GM18907 (cell line): ENCODE measurements around the gene KLHL6.
"Not testable (repeated sequence)": the region's sequence is repeated elsewhere in the genome, so short reads cannot be mapped to it uniquely, and the experiment has no call there.

ENCODE experiments used
- ATAC-seq: cut with Tn5 transposase; IDR thresholded peaks from one replicate; pipeline ENCODE4 v1.9.1; 2021; ENCODE audit warnings: mild to moderate bottlenecking, moderate library complexity; ENCODE audit not compliant: unreplicated experiment

KLHL6 gene

DNA sequence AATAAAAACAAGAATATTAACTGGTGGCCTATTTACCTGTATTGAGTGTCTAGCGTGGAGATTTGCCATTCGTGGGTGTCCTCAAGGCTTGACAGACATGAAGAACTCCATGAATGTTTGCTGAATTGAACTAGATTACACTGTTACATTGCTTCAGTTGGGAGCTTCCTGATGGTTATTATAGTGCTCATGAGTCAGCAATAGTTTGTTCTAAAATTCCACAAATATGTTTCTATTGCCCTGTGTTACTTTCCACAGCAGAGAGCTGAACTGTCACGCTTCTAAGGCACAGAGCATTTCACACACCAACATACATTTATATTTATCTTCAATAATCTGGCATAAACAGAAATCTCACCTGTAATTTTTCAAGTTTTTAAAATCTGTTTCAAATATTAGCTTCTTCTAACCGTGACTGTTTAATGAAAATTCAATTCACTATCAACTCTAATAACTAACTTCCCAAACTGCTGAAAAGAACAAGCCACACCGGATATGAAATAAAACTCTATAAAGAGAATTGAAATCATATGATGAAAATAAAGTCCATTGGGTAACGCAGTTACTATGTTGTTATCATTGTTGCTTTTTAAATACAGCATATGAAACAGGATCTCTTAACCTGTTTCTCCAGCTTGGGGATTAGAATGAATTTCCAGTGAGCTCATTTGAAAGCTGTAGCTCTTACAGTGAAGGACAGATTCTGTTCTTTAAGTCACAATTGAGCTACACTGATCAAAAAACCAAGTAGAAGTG lies 65.9 kb downstream of the KLHL6 start:
- ATAC-seq, result no peak

DNA sequence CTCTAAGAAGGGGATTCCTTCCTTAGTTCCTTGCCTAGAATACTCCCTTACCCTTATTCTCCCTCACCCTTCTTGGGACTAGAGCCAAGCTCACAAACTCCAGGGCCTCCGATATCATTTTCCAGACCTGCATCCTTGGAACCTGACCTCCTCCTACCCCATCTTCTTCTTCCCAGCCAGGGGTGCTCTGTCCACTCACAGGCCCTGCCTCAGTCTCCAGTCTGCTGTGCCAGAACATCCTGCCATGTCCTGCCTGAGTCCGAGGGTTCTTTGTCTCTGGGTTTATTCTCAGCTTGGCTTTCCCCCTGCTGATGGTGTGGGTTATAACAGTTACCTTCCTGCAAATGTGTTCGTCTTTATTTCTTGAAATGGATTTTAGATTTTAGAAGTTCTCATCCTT lies 67.2 kb downstream of the KLHL6 start:
- no peak for ATAC-seq

DNA sequence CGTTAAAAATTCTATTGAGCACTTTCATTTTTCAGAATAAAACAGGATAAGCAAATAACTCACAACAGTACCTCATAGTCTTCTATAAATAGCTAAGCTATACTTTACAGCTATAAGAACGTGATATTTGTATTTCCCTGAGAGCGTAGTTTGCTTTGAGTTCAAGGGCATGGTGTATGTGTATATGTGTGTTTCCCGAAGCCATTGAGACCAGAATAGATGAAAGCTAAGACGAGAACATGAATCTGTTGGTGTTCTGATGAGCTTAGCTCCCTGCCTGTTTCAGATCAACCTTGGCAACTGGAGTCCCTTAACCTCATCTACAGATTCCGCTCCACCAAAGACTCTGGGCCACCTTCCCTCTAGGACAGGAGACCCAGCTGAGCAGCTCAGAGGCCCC lies 67.6 kb downstream of the KLHL6 start:
- no peak for ATAC-seq

DNA sequence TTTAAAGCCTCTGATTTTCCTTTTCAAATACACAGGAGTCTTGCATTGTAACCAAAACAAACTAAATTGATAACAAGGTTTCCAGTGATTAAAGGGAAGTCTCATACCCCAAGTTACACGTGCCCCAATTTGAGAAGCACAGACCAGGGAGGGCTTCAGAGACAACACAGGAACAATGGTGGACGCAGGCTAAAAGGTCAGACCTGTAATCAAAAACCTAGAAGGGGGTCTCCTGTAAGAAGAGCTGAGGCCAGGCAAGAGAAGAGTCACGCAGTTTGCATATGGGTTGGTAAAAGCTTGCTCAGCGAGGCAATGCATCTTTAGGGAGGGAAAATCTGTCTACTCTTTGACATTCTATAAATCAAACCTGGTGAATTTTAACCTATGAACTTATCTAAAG lies 68.5 kb downstream of the KLHL6 start:
- no peak for ATAC-seq

DNA sequence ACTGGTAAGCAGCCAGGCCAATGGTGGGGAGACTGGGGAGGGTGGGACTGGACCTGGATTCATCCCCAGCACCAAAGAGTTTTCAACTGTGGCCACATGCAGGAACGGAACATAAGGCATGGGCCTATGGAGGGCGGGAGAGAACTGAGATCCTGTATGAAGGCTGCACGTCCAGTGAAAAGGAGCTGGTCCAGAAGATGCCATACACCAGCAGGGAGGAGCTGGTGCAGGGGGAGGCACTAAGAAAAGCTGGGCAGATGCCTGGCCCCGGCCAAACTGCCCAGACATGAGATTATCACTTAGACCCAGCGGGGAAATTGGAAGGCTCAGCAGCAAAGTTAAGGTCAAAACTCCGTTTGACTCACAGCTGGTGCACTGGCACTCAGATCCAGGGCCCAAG lies 69.0 kb downstream of the KLHL6 start:
- no peak for ATAC-seq

DNA sequence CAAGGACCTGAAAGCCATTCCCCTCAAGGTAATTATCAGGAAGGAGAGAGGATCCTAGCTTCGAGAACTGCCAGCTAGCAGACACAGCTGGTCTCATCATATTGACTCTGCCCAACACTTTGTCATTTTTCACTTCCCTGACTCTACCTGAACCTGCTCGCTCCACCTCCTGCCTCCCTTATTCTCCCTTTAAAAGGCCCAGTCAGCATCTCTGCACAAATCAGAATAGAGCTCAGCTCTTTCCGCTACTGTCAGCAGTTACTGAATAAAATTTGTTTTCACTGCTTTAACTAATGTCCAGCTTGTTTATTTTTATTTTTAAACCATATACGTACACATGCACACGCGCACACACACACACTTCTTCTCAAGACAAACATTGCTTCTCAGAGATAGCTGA lies 69.9 kb downstream of the KLHL6 start:
- ATAC-seq, result no peak

DNA sequence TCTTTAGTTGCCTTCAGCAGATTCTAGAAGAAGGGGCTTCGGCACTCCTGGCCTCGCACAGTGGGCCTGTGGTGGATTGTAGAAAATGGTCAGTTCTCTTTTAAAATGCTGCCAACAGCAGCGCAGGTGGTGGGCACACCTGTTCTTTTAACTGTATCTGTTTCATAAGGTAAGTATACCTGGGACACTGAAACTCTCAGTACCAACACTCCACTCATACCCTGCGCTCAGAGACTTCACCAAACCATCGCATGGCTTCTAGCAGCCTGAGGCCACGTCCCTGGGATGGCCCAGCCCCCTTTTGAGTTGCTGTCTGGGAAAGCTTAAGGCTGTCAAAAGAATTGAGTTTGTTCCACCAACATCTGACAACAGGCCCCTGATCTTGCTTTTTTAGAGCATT lies 70.4 kb downstream of the KLHL6 start:
- ATAC-seq, result no peak

DNA sequence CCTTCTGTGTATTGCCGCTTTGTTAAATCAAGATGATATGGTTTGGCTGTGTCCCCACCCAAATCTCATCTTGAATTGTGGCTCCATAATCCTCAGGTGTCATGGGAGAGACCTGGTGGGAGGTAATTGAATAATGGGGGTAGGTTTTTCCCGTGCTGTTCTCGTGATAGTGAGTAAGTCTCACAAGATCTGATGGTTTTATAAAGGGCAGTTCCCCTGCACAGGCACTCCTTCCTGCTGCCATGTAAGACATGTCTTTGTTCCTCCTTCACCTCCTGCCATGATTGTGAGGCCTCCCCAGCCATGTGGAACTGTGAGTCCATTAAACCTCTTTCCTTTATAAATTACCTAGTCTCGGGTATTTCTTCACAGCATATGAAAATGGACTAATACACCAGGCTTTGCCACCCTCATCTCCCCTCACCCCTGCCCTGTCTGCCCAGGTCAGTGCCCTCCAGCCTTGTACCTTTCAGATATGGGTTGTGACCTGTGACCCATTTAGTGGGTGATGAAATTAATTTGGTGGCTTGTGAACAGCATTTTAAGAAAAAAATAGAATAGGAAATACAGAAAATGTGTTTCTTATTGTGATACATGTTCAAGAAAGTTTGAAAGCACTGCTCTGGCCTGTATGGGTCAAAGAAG lies 71.0 kb downstream of the KLHL6 start:
- ATAC-seq, result no peak

DNA sequence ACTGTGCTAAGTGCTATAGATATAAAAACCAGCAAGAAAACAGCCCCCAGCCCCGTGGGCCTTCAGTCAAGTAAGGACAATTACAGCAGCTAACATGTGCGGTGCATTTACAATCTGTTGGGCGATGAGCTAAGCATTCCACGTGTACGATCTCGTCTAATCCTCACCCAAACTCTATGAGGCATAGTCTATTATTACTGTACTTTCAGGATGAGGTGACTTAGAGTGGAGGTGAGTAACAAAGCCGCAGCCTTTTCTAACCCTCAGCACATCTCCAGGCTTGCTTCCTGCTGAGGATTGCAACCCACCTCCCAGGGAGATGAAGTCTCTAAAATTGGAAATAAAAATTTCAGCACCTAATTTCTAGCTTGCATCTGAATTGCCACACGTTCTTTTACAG lies 73.9 kb downstream of the KLHL6 start:
- no peak for ATAC-seq

DNA sequence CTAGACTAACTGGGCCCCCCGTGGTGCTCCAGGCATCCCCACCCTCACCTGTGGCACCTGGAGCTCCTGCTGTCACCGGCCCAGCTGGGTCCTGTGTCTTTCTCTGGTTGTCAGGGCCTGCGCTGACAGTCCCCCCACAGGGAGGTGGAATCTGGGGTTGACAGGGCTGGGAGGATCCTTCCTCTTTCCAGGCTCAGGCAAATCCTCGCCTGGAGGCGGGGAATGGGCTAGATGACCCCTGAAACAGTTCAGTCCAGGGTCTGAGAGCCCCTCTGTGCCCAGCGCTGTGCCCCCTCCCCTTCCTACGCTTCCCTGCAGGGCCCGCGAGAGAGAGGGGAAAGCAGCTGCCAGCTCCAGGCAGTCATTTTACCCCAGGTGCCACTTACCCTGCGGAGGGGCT lies 77.0 kb downstream of the KLHL6 start:
- ATAC-seq, result no peak

DNA sequence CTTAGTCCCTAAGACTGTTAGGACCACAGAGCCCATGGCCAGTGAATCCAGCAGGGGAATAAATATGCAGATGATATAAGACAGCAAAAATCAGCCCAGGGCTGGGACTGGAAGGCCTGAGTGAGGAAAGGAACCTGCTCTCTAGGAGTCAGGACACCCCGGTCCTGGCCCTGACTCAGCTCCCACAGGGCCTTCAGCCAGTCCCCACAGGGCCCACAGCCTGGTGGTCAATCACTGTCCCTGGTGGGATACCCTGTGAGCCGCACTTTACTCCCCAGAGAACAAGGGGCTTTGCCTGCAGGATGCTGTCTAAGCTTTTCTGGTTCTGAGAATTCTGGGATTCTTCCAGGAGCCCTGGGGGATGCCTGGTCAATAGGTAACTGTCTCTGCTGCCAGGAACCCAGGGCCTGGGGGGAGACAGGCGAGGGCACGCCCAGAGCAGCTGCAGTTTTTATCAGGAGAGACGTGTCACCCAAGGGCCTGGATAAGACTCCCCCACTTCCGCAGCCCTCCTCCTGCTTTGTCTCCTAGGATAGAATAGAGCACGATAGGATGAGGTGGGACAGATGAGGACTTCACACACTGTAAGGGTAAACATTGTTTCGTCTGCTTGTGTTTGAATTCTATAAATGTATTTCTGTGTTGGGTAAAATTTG lies 77.6 kb downstream of the KLHL6 start:
- no peak for ATAC-seq

DNA sequence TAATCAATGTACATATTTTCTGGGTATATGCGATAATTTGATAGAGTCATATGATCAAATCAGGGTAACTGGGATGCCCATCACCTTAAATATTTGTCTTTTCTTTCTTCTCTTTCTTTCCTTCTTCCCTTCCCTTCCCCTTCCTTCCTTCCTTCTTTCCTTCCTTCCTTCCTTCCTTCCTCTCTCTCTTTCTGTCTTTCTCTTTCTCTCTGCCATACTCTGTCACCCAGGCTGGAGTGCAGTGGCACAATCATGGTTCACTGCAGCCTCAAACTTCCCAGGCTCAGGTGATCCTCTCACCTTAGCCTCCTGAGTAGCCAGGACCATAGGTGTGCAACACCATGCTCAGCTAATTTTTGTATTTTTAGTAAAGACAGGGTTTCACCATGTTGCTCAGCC lies 79.7 kb downstream of the KLHL6 start:
- ATAC-seq, result not testable (repeated sequence)

DNA sequence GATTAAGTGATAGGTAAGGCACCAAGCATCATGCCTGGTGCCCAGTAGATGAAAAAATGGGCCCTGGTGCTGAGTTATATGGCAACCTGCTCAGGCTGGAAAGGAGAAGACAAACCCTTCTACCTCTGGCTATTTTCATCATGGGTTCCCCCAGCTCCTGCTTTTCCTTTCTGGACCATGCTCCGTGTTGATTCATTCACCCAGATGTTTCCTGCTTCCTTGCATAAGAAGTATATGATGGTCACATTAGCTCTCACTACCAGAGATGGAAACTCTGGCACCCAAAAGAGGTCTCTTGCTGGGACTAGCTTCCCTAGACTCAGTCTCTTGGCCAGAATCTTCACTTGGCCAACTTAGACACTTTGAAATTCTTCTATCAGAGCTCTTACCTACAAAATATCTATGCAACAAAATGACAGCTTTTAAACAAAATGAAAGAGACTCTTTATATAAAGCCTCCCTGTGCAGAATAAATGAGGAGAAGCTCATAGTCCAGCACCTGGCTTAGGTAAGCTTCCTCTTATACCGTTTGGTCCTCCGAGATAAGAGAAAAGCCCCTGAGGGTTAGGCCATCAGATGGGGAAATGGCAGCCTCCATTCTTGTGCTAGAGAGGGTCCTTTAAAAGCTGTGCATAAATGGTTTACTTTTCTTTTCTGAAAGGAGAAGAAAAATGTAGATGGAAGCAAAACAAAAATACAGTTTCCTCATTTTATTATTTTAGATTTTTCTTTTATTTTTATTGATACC lies 80.3 kb downstream of the KLHL6 start:
- ATAC-seq, result no peak

DNA sequence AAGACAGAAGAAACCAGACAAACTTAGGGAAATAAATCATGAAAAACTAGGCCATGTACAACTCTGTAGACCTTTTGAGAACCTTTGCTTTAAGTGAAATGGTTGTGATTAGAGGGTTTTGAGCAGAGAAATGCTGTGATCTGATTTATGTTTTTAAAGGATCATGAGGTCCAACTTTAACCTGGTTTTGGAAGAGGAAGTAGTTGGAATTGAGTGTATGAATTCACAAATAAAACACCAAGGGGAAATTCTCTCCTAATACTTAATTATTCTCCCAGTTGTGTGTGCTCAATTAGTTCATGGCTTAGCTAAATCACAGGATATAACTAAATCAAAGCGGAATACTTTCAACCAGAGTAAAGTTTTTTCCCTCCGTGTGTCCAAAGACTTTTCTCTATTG lies 81.5 kb downstream of the KLHL6 start:
- no peak for ATAC-seq

DNA sequence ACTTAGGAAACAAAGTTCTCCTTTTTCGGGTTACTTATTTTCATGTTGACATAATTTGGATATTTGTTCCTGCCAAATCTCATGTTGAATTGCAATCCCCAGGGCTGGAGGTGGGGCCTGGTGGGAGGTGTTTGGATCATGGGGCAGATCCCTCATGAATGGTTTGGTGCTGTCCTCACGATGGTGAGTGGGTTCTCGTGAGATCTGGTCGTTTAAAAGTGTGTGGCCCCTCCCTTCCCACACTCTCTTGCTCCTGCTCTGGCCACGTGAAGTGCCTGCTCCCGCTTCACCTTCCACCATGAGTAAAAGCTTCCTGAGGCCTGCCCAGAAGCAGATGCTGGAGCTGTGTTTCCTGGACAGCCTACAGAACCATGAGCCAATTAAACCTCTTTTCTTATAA lies 83.4 kb downstream of the KLHL6 start:
- ATAC-seq, result no peak

DNA sequence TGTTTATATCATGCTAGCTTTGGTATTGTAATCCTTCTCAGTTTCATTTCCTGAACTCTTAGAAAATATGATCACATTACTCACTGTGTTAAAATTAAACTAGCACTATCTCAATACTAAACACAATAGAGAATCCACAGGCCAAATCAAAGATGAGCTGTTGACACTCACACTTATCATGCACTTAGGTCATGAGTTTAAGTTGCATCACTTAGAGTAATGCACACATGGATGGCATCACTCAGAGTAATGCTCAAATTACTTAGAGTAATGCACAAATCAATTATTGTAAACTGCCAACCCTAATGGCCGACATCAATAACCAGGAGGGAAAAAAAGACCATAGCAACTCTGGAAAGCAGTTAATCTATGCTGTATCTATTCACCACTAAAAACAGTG lies 87.1 kb downstream of the KLHL6 start:
- no peak for ATAC-seq

DNA sequence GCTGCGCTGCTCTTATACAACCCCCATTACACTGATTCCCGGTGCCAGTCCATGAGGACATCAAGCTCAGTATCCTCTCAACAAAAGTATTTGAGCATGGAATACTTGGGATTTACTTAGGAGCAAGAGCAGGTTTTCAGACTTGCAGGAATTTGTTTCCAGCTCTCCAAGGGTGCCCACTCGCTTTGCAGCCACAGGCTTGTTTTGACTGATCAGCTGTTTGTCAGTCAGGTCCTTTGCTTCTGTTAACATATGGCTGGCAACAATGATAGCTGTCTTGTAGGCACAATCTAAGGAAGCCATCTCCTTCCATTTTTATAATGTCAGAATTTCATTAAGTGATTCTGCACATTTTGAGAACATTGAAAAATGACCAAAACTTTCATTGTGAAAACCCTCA lies 88.9 kb downstream of the KLHL6 start:
- no peak for ATAC-seq

DNA sequence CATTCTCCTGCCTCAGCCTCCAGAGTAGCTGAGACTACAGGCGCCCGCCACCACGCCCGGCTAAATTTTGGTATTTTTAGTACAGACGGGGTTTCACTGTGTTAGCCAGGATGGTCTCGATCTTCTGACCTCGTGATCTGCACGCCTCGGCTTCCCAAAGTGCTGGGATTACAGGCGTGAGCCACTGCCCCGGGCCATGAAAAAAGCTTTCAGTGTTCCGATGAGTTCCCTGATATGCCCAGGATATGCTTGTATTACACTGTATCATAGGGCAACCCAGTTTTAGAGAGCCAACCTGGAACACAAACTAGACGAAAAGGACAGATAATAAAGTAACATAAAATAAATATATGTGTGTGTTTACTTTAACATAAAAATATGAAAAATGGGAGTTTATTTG lies 89.8 kb downstream of the KLHL6 start:
- ATAC-seq, result not testable (repeated sequence)

DNA sequence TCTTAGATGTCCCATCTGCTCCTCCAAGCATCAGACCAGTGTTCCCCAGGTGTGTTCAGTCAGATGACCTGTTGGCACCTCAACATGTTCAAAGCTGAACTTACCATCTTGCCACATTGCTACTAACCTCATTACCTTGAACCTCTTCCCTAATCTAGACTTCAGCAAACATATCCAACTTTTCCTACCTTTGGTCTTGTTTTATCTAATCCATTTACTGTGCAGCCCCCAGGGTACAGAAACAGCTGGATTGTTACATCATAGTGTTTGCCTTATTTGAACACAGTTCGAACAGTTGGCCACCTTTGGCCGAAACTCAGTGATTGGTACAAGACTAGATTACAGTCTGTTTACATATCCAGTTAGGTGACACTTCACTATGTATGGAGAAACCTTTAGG lies 91.0 kb downstream of the KLHL6 start:
- no peak for ATAC-seq

DNA sequence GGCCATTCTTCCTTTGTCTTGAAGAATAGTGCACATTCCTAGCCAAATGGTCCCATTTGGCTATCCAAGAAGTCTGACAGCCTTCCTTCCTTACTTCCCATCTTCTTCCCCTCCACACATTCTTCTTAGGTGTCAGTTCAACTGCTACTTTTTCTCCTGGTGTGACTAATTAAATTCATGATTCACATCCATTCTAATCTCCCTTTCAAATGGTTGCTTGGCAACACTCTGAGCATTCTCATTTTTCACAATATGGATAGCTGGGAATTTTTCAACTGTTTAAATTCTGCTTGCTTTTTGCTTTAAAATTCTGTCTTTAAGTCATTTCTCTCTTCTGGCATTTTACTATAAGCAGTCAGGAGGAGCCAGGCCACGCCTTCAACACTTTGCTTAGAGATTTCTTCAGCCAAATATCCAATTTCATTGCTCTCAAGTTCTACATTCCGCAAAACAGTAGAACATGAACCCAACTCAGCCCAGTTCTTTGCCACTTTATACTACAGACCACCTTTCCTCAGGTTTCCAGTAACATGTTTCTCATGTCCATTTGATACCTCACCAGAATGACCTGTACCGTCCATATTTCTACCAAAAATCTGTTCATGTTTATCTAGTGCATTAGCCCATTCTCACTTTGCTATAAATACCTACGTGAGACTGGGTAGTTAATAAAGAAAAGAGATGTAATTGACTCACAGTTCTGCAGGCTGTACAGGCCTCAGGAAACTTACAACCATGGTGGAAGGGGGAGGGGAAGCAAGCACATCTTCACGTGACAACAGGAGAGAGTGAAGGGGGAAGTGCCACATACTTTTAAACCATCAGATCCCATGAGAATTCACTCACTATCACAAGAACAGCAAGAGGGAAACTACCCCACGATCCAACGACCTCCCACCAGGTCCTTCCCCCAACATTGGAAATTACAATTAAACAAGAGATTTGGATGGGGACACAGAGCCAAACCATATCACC lies 95.1 kb downstream of the KLHL6 start:
- ATAC-seq, result no peak
